Heart left ventricle (tissue), 16 donors: ENCODE results near the gene COL27A1. TPM values are rescaled to one million over a fixed set of nuclear protein-coding genes. Genes with fewer than 3 reads are reported as not detected.

Source experiments
- ATAC-seq, 4 donors: fragments of 200-7000 bp; cut with Tn5 transposase; one replicate each; pipeline ENCODE4 v1.9.1; 2020 to 2022; ENCODE audit warnings: moderate library complexity in 4 of 4, mild to moderate bottlenecking in 3 of 4, moderate number of reproducible peaks in 1 of 4
- DNase-seq, 5 donors: peaks; one replicate each; pipeline ENCODE4 v3.0.0-alpha.2; 2020
- H3K27ac ChIP-seq, 12 donors: fragments of 200-600 bp; sonication (generic) in 4 of 12; one replicate each; pipeline versions ENCODE4 v1.5.0 to v1.8.0; 2016 to 2022; ENCODE audit warnings: mild to moderate bottlenecking in 2 of 12
- H3K27me3 ChIP-seq, 9 donors: fragments of 200-600 bp; sonication (generic) in 2 of 9; one replicate each; pipeline versions ENCODE4 v1.5.1 to v1.8.0; 2016 to 2022; ENCODE audit warnings: mild to moderate bottlenecking in 3 of 9
- H3K36me3 ChIP-seq, 9 donors: fragments of 200-600 bp; sonication (generic) in 2 of 9; one replicate each; pipeline versions ENCODE4 v1.5.0 to v1.8.0; 2018 to 2022; ENCODE audit warnings: mild to moderate bottlenecking in 2 of 9
- H3K4me1 ChIP-seq, 12 donors: fragments of 200-600 bp; sonication (generic) in 4 of 12; one replicate each; pipeline versions ENCODE4 v1.5.0 to v1.8.0; 2016 to 2022; ENCODE audit warnings: mild to moderate bottlenecking in 3 of 12
- H3K4me3 ChIP-seq, 12 donors: fragments of 200-600 bp; sonication (generic) in 4 of 12; one replicate each; pipeline versions ENCODE4 v1.5.0 to v1.8.0; 2017 to 2022; ENCODE audit warnings: mild to moderate bottlenecking in 9 of 12, moderate library complexity in 4 of 12
- H3K9me3 ChIP-seq, 12 donors: fragments of 200-600 bp; sonication (generic) in 4 of 12; one replicate each; pipeline versions ENCODE4 v1.5.0 to v1.8.0; 2016 to 2022; ENCODE audit warnings: mild to moderate bottlenecking in 1 of 12
- CTCF ChIP-seq, 12 donors: fragments of 200-600 bp; sonication (generic) in 4 of 12; IDR thresholded peaks; one replicate each; pipeline versions ENCODE4 v1.5.0 to v1.8.0; 2018 to 2022; ENCODE audit warnings: antibody characterized with exemption in 12 of 12, mild to moderate bottlenecking in 5 of 12
- POLR2A ChIP-seq, 2 donors: fragments of 450-650 bp; IDR thresholded peaks; one replicate each; pipeline ENCODE4 v1.6.1; 2017; ENCODE audit warnings: antibody characterized with exemption in 2 of 2, mild to moderate bottlenecking in 2 of 2, moderate library complexity in 2 of 2
- WGBS, 4 donors: extraction: QIAGEN DNeasy Blood & Tissue Kit in 2 of 4; methylation state at CpG; one replicate each; pipeline versions ENCODE4 v1.1.5 to v1.1.7; 2013 to 2018; 5-methylcytosine and 5-hydroxymethylcytosine counted together
- intact Hi-C, 10 donors: fragments of 100-400 bp; cut with DNase I; formaldehyde crosslinking; loops; one replicate each; pipeline versions ENCODE4 v1.11.1 to v1.14.2; 2022
- polyA plus RNA-seq, 2 donors: library from polyadenylated mRNA; stranded (reverse); fragments of 200-250 nt; gene quantifications; one replicate each; pipeline ENCODE4 v1.2.3, GENCODE V29; 2013
- total RNA-seq, 9 donors: library from RNA; depleted of rRNA in 2 of 9; stranded (reverse); fragments of >200 nt in 2 of 9; fragmentation: NEBNext Ultra II Directional in 3 of 9; extraction: Animal tissue kit (Norgen Biotek cat#: 25700) in 3 of 9; gene quantifications; one replicate each; pipeline versions ENCODE4 v1.1.0 to v1.2.4, GENCODE V29; 2016 to 2023
- donor health status: ischemic (EF 13 %, LVEDD 7.1; RV severe dilation, severe dysfunction).
- donor health status: healthy with polysubstance abuse.
- donor health status: DM: no; HTN: yes; CAD: no.
- donor health status: DM: no; HTN: no; CAD: no.
- donor health status: ischemic (EF 25% LVEDD 6.9; RV normal size, moderate dysfunction).
- donor health status: ischemic (EF 25% LVEDD 5.7; RV mildly dilated, moderate dysfunction).
- donor health status: healthy.
- donor health status: DM: yes; HTN: yes; CAD: no.
- donor health status: ischemic (EF 35%, LVEDD 5.7; RV mildly dilated, moderate dysfunction).
- donor health status: nonischemic (EF 11% LVEDD 7.7; RV severe dilation, severe dysfunction).
- donor health status: DM: yes; HTN: yes; CAD: no.
- donor health status: PGD.
- donor health status: ischemic (EF 29% LVEDD 5.4; RV normal size, mild dysfunction).
- donor health status: nonischemic (EF 23%, LVEDD 6.1; RV moderate dilation, normal function).

The COL27A1 gene
- total and polyA plus RNA-seq, 11 donors = 2.3 to 14.2 (median 5.2) TPM

GRCh38 chr9:114159691-114160090 lies 4.4 kb downstream of the COL27A1 start:
- no peaks in the 10 kb centered on the region for H3K36me3 ChIP-seq
- ATAC-seq (no peak), DNase-seq (no peak)
- no peak overlapping the region for H3K27ac ChIP-seq
- peaks cover 0 to 16% (median under 1%) of the 10 kb centered on the region in 9 donors for H3K27me3 ChIP-seq
- 47 to 62% (median 59%) methylated on average over 3 of the region's 3 CpGs for WGBS, 4 donors
- TF ChIP-seq POLR2A (IDR thresholded peaks at IDR 0.05) = no peak
- TF ChIP-seq CTCF (IDR thresholded peaks at IDR 0.05) = no peak
- no peak overlapping the region for H3K4me3 ChIP-seq
- peaks cover 3 to 45% (median 25%) of the 10 kb centered on the region in 12 donors for H3K4me1 ChIP-seq
- H3K9me3 ChIP-seq = no peaks in the 10 kb centered on the region
- intact Hi-C loops = loop anchor here (5.0 to 10.0 kb wide), 10 partner anchors 48 to 133 kb away; no protein-coding TSS in a partner anchor

- WGBS, 4 donors = 70 to 84% (median 74%) methylated on average over 4 of the region's 4 CpGs
- TF ChIP-seq CTCF (IDR thresholded peaks at IDR 0.05) (no peak), POLR2A (IDR thresholded peaks at IDR 0.05) (no peak)
- ATAC-seq = no peak
- H3K4me1 ChIP-seq = peaks cover 0 to 31% (median 18%) of the 10 kb centered on the region in 12 donors
- intact Hi-C loops = loop anchor here in 1 of 10 donors (5.0 kb wide), 1 partner anchor 76 kb away; no protein-coding TSS in a partner anchor
- no peak overlapping the region for H3K27ac ChIP-seq
- no peak overlapping the region for H3K4me3 ChIP-seq
- no peaks in the 10 kb centered on the region for H3K9me3 ChIP-seq
- DNase-seq = peak in 1 of 5 donors; percentile 55
- peaks cover 0 to 2% (median 0%) of the 10 kb centered on the region in 9 donors for H3K27me3 ChIP-seq
- H3K36me3 ChIP-seq = no peaks in the 10 kb centered on the region
Observed at GRCh38 chr9:114161513-114161912, 6.2 kb downstream of the COL27A1 start.

GRCh38 chr9:114163517-114163951 lies 8.2 kb downstream of the COL27A1 start:
- H3K36me3 ChIP-seq = no peaks in the 10 kb centered on the region
- H3K9me3 ChIP-seq = no peaks in the 10 kb centered on the region
- DNase-seq = peak in 4 of 5 donors; percentile 42 to 76 (median 62)
- H3K27me3 ChIP-seq = no peaks in the 10 kb centered on the region
- H3K4me1 ChIP-seq = peaks cover 0 to 37% (median 18%) of the 10 kb centered on the region in 12 donors
- ATAC-seq = peak; percentile 77 to 87 (median 84)
- peak overlapping the region in 2 of 12 donors; percentile 1 to 15 for H3K4me3 ChIP-seq
- TF ChIP-seq CTCF (IDR thresholded peaks at IDR 0.05) (no peak), POLR2A (IDR thresholded peaks at IDR 0.05) (no peak)
- H3K27ac ChIP-seq = peak overlapping the region in 3 of 12 donors; percentile 13 to 51 (median 22)
- 1 to 17% (median 15%) methylated on average over 7 to 13 of the region's 13 CpGs for whole genome bisulfite sequencing, 4 donors
- intact Hi-C loops = loop anchor here in 1 of 10 donors (5.0 kb wide), 1 partner anchor 74 kb away; no protein-coding TSS in a partner anchor

- no peak for ATAC-seq
- H3K27ac ChIP-seq = peak overlapping the region in 2 of 12 donors; percentile 22 to 51
- H3K36me3 ChIP-seq = no peaks in the 10 kb centered on the region
- H3K4me1 ChIP-seq = peaks cover 0 to 38% (median 18%) of the 10 kb centered on the region in 12 donors
- TF ChIP-seq CTCF (IDR thresholded peaks at IDR 0.05) = no peak
- TF ChIP-seq POLR2A (IDR thresholded peaks at IDR 0.05) = no peak
- DNase-seq = peak in 2 of 5 donors; percentile 9 to 20
- intact Hi-C loops = loop anchor here in 1 of 10 donors (5.0 kb wide), 1 partner anchor 73 kb away; no protein-coding TSS in a partner anchor
- H3K27me3 ChIP-seq = no peaks in the 10 kb centered on the region
- 64 to 100% (median 92%) methylated on average over 1 of the region's 1 CpG for WGBS, 4 donors
- H3K9me3 ChIP-seq = no peaks in the 10 kb centered on the region
- no peak overlapping the region for H3K4me3 ChIP-seq
Observed at GRCh38 chr9:114164191-114164794, 9.0 kb downstream of the COL27A1 start.
